SK-N-SH (cell line): Measurements from ENCODE around the gene DPM2. TPM values are rescaled to one million over a fixed set of nuclear protein-coding genes. Genes with fewer than 3 reads are reported as not detected.
A peak's percentile ranks its signal among the peaks of the same experiment; 100 is the strongest.

Experiments used
- CTCF ChIA-PET: fragments of 300-600, 350-600 bp; formaldehyde crosslinking; extraction: SDS; loops from one replicate; lab custom pipeline; 2021; lab: Yijun Ruan, JAX
- POLR2A ChIA-PET: fragments of 350-600 bp; sonication (Branson Sonifier 250); formaldehyde crosslinking; extraction: SDS; loops from one replicate; lab custom pipeline; 2020; ENCODE audit warnings: antibody characterized with exemption, inconsistent platforms; lab: Yijun Ruan, JAX
- DNase-seq: peaks from one replicate; pipeline ENCODE4 v3.0.0; 2012
- H2AFZ ChIP-seq: fragments of 200-600 bp; sonication (generic); 2 replicates; pipeline ENCODE4 v1.8.1; 2016; ENCODE audit warnings: antibody characterized with exemption, mild to moderate bottlenecking, low read depth
- H3F3A ChIP-seq: fragments of 200-600 bp; sonication (generic); replicated peaks from 2 replicates; pipeline ENCODE3; 2016; ENCODE audit warnings: antibody characterized with exemption, mild to moderate bottlenecking; ENCODE audit not compliant: insufficient read depth
- H3K27ac ChIP-seq, 2 experiments: fragments of 200-500 bp in 1 of 2; fragments of 200-600 bp in 1 of 2; sonication (Bioruptor generic) in 1 of 2; sonication (generic), shearing (Covaris generic) in 1 of 2; 2 replicates each; pipeline versions ENCODE4 v1.5.1 to v1.6.1; 2014 to 2016; ENCODE audit warnings: low read depth in 2 of 2, inconsistent platforms in 1 of 2, low read length in 1 of 2, mild to moderate bottlenecking in 1 of 2, mixed read lengths in 1 of 2
- H3K27me3 ChIP-seq: fragments of 200-600 bp; sonication (generic), shearing (Covaris generic); 2 replicates; pipeline ENCODE4 v1.6.1; 2016; ENCODE audit warnings: mixed run types; ENCODE audit not compliant: insufficient read depth
- H3K36me3 ChIP-seq, 2 experiments: fragments of 200-500 bp in 1 of 2; fragments of 200-600 bp in 1 of 2; sonication (Bioruptor generic) in 1 of 2; sonication (generic) in 1 of 2; replicated peaks in 1 of 2; 2 replicates each; pipeline versions ENCODE3 to v1.5.1; 2014 to 2016; ENCODE audit warnings: low read length in 1 of 2, mild to moderate bottlenecking in 1 of 2; ENCODE audit not compliant: insufficient read depth in 2 of 2, control insufficient read depth in 1 of 2
- H3K4me1 ChIP-seq, 2 experiments: fragments of 200-500 bp in 1 of 2; fragments of 200-600 bp in 1 of 2; sonication (Bioruptor generic) in 1 of 2; sonication (generic), shearing (Covaris generic) in 1 of 2; 2 replicates each; pipeline versions ENCODE4 v1.5.1 to v1.6.1; 2014 to 2016; ENCODE audit warnings: low read depth in 1 of 2, low read length in 1 of 2, mixed run types in 1 of 2; ENCODE audit not compliant: insufficient read depth in 2 of 2, control insufficient read depth in 1 of 2
- H3K4me2 ChIP-seq: fragments of 200-600 bp; sonication (generic), shearing (Covaris generic); 2 replicates; pipeline ENCODE4 v1.6.1; 2017; ENCODE audit warnings: mixed run types
- H3K4me3 ChIP-seq, 2 experiments: fragments of 200-500 bp in 1 of 2; fragments of 200-600 bp in 1 of 2; sonication (Bioruptor generic) in 1 of 2; sonication (generic), shearing (Covaris generic) in 1 of 2; 2 replicates each; pipeline versions ENCODE4 v1.5.1 to v1.8.1; 2014 to 2016; ENCODE audit warnings: low read depth in 2 of 2, inconsistent platforms in 1 of 2, low read length in 1 of 2, mild to moderate bottlenecking in 1 of 2, mixed read lengths in 1 of 2, moderate library complexity in 1 of 2
- H3K79me2 ChIP-seq: fragments of 200-600 bp; sonication (generic); 2 replicates; pipeline ENCODE4 v1.8.1; 2017; ENCODE audit warnings: mild to moderate bottlenecking; ENCODE audit not compliant: insufficient read depth
- H3K9ac ChIP-seq: fragments of 200-600 bp; sonication (generic); 2 replicates; pipeline ENCODE4 v1.6.1; 2017; ENCODE audit warnings: mixed run types
- H3K9me2 ChIP-seq: fragments of 200-600 bp; sonication (generic); 2 replicates; pipeline ENCODE4 v1.6.1; 2017; ENCODE audit warnings: mixed run types
- H3K9me3 ChIP-seq: fragments of 200-600 bp; sonication (generic); 2 replicates; pipeline ENCODE4 v1.6.1; 2017; ENCODE audit warnings: mixed run types, mild to moderate bottlenecking, moderate library complexity
- H4K20me1 ChIP-seq: fragments of 200-600 bp; sonication (generic); 2 replicates; pipeline ENCODE4 v1.6.1; 2017; ENCODE audit warnings: mild to moderate bottlenecking, mixed run types; ENCODE audit not compliant: insufficient read depth
- CHD2 ChIP-seq: fragments of 150-350 bp; IDR thresholded peaks from 2 replicates; pipeline ENCODE4 v1.6.1; 2018; ENCODE audit warnings: low read length; ENCODE audit not compliant: partially characterized antibody
- EP300 ChIP-seq, 2 experiments: IDR thresholded peaks; 2 replicates each; pipeline versions ENCODE4 v1.4.0 to v1.6.1; 2012; ENCODE audit warnings: borderline replicate concordance in 1 of 2, low read depth in 1 of 2, low read length in 1 of 2
- FOSL2 ChIP-seq: IDR thresholded peaks from 2 replicates; pipeline ENCODE4 v1.4.0; 2012; ENCODE audit warnings: low read depth, mild to moderate bottlenecking, moderate library complexity, borderline replicate concordance
- FOXJ3 ChIP-seq: sonication (generic); formaldehyde crosslinking; IDR thresholded peaks from 2 replicates; pipeline ENCODE4 v1.5.1; 2020; ENCODE audit warnings: mild to moderate bottlenecking, missing genetic modification reagents
- FOXM1 ChIP-seq: IDR thresholded peaks from 2 replicates; pipeline ENCODE4 v1.4.0; 2012; ENCODE audit warnings: low read depth, mild to moderate bottlenecking
- GABPA ChIP-seq: IDR thresholded peaks from 2 replicates; pipeline ENCODE4 v1.4.0; 2012; ENCODE audit warnings: low read depth, mild to moderate bottlenecking
- GATA2 ChIP-seq: sonication (generic); formaldehyde crosslinking; IDR thresholded peaks from 2 replicates; pipeline ENCODE4 v1.5.0; 2020; ENCODE audit warnings: mild to moderate bottlenecking, missing genetic modification reagents
- MEF2A ChIP-seq: IDR thresholded peaks from 2 replicates; pipeline ENCODE4 v1.4.0; 2012; ENCODE audit warnings: low read depth, borderline replicate concordance
- MXI1 ChIP-seq: IDR thresholded peaks from 2 replicates; pipeline ENCODE4 v1.6.1; 2012; ENCODE audit warnings: mild to moderate bottlenecking, low read depth, low read length, improper control_type of control experiment
- NFIC ChIP-seq: IDR thresholded peaks from 2 replicates; pipeline ENCODE4 v1.4.0; 2012; ENCODE audit warnings: borderline replicate concordance
- NRF1 ChIP-seq: IDR thresholded peaks from 2 replicates; pipeline ENCODE4 v1.6.1; 2012; ENCODE audit warnings: low read depth, mild to moderate bottlenecking, low read length
- POLR2AphosphoS5 ChIP-seq: IDR thresholded peaks from 2 replicates; pipeline ENCODE4 v1.6.1; 2012; ENCODE audit warnings: low read depth, low read length
- RAD21 ChIP-seq: IDR thresholded peaks from 2 replicates; pipeline ENCODE4 v1.6.1; 2012; ENCODE audit warnings: mild to moderate bottlenecking, low read length
- RCOR1 ChIP-seq: fragments of 150-350 bp; IDR thresholded peaks from 2 replicates; pipeline ENCODE4 v1.6.1; 2017; ENCODE audit warnings: antibody characterized with exemption, low read length
- RXRA ChIP-seq: IDR thresholded peaks from 2 replicates; pipeline ENCODE4 v1.4.0; 2012; ENCODE audit warnings: low read depth, mild to moderate bottlenecking, borderline replicate concordance
- SMC3 ChIP-seq: IDR thresholded peaks from 2 replicates; pipeline ENCODE4 v1.6.1; 2012; ENCODE audit warnings: low read depth, low read length, improper control_type of control experiment
- TAF1 ChIP-seq: IDR thresholded peaks from 2 replicates; pipeline ENCODE4 v1.6.1; 2012; ENCODE audit warnings: low read depth, mild to moderate bottlenecking, low read length, moderate library complexity, borderline replicate concordance
- TEAD4 ChIP-seq: IDR thresholded peaks from 2 replicates; pipeline ENCODE4 v1.4.0; 2012; ENCODE audit warnings: mild to moderate bottlenecking, borderline replicate concordance; ENCODE audit not compliant: insufficient read depth
- YY1 ChIP-seq: IDR thresholded peaks from 2 replicates; pipeline ENCODE4 v1.4.0; 2012; ENCODE audit warnings: low read depth, mild to moderate bottlenecking
- WGBS: methylation state at CpG from one replicate; pipeline ENCODE4 v1.1.6; 2017; ENCODE audit warnings: low lambda C conversion rate; 5-methylcytosine and 5-hydroxymethylcytosine counted together
- polyA plus RNA-seq, 3 experiments: library from polyadenylated mRNA; depleted of rRNA; stranded (reverse); fragments of >200 nt; gene quantifications; 2 replicates each; pipeline ENCODE4 v1.2.3, GENCODE V29; 2012
- TF ChIP-seq, protein P1 (sequence below): fragments of 150-350 bp; IDR thresholded peaks from 2 replicates; pipeline ENCODE4 v1.6.1; 2016; ENCODE audit warnings: mild to moderate bottlenecking, low read depth, low read length
- TF ChIP-seq, protein P2 (sequence below): IDR thresholded peaks from 2 replicates; pipeline ENCODE4 v1.6.1; 2012; ENCODE audit warnings: mild to moderate bottlenecking, low read depth, low read length, moderate library complexity
- TF ChIP-seq, protein P3 (sequence below): IDR thresholded peaks from 2 replicates; pipeline ENCODE4 v1.4.0; 2012; ENCODE audit warnings: low read depth
- TF ChIP-seq, protein P4 (sequence below): fragments of 150-350 bp; IDR thresholded peaks from 2 replicates; pipeline ENCODE4 v1.6.1; 2017; ENCODE audit warnings: antibody characterized with exemption, low read length, low read depth, borderline replicate concordance

DPM2 gene
- polyA plus RNA-seq, 1 of the 3 experiments (the other 2 are of a cell fraction) = 106 TPM

DNA sequence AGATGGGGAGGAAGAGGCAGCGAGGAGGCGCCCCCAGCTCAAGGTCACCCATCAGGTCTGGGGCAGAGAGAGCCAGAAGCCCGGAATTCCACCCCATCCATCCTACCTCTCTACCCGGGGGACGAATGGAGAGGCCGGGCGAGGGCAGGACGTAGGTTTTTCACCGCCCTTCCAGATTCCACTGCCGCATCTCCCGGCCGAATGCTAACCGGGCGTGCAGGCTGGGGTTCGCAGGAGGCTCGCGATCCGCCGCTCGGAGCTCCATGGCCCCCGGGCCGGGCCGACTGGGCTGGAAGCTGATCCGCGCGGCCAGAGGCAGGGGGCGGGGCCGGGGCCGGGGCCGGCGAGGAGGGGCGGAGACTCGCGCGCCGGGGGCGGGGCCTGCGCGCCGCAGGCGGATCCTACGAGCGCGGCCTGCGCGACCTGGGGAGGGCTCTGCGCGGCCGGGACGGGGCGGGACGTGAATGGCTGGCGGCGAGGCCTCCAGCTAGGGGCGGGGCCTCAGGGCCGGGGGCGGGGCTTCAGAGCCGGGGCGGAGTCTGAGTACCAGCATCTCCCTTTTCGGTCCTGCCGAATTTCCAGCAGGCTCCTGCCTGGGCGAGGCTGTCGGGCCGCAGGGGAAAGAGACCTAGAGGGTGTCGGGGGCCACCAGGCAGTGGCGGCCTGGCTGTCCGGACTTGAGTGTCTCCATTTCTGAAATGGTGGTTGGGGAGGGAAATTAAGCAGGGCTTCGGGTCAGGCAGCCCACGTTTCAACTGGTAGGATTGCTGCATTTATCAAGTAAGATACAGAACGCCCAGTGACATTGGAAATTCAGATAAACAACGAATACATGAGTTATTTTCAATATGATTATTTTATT lies 20.7 kb downstream of the DPM2 start, which contains the start of gene ST6GALNAC4:
TSS of gene ST6GALNAC4 (minus strand) at position 322 of the 862 bp plus-strand sequence. CDS start 622 bp downstream, outside the sequence.
- peaks cover 0 to 5% of the 10 kb centered on the region in 2 experiments for H3K36me3 ChIP-seq
- H3K4me2 ChIP-seq = peak within 1 kb of the TSS; percentile 92
- H3K27me3 ChIP-seq = no peaks in the 10 kb centered on the region
- peaks cover 20 to 35% of the 10 kb centered on the region in 2 experiments; a peak in 3 of 4 replicates for H3K4me1 ChIP-seq
- TF ChIP-seq RAD21 (no peak), YY1 (0 out of 2 replicates have a peak, but pooled peaks have one; percentile 14), TEAD4 (no peak), GATA2 (CRISPR knock-in tag) (no peak), CHD2 (no peak), EP300 (IDR thresholded peaks at IDR 0.05; ENCODE audit: borderline replicate concordance in 1 of 2, low read depth in 1 of 2, low read length in 1 of 2) (no peak), FOSL2 (no peak), FOXM1 (no peak), SMC3 (no peak), NRF1 (peak; percentile 59), MEF2A (no peak), RCOR1 (no peak), GABPA (no peak), POLR2AphosphoS5 (no peak), MXI1 (no peak), TAF1 (peak; percentile 38; the same call in 1 of the 2 replicates), FOXJ3 (CRISPR knock-in tag) (no peak), RXRA (no peak), NFIC (no peak)
- TF ChIP-seq, protein P1, sequence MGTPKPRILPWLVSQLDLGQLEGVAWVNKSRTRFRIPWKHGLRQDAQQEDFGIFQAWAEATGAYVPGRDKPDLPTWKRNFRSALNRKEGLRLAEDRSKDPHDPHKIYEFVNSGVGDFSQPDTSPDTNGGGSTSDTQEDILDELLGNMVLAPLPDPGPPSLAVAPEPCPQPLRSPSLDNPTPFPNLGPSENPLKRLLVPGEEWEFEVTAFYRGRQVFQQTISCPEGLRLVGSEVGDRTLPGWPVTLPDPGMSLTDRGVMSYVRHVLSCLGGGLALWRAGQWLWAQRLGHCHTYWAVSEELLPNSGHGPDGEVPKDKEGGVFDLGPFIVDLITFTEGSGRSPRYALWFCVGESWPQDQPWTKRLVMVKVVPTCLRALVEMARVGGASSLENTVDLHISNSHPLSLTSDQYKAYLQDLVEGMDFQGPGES = no peak
- TF ChIP-seq, protein P2, sequence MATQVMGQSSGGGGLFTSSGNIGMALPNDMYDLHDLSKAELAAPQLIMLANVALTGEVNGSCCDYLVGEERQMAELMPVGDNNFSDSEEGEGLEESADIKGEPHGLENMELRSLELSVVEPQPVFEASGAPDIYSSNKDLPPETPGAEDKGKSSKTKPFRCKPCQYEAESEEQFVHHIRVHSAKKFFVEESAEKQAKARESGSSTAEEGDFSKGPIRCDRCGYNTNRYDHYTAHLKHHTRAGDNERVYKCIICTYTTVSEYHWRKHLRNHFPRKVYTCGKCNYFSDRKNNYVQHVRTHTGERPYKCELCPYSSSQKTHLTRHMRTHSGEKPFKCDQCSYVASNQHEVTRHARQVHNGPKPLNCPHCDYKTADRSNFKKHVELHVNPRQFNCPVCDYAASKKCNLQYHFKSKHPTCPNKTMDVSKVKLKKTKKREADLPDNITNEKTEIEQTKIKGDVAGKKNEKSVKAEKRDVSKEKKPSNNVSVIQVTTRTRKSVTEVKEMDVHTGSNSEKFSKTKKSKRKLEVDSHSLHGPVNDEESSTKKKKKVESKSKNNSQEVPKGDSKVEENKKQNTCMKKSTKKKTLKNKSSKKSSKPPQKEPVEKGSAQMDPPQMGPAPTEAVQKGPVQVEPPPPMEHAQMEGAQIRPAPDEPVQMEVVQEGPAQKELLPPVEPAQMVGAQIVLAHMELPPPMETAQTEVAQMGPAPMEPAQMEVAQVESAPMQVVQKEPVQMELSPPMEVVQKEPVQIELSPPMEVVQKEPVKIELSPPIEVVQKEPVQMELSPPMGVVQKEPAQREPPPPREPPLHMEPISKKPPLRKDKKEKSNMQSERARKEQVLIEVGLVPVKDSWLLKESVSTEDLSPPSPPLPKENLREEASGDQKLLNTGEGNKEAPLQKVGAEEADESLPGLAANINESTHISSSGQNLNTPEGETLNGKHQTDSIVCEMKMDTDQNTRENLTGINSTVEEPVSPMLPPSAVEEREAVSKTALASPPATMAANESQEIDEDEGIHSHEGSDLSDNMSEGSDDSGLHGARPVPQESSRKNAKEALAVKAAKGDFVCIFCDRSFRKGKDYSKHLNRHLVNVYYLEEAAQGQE = no peak
- TF ChIP-seq, protein P3, sequence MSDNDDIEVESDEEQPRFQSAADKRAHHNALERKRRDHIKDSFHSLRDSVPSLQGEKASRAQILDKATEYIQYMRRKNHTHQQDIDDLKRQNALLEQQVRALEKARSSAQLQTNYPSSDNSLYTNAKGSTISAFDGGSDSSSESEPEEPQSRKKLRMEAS = no peak
- TF ChIP-seq, protein P4, sequence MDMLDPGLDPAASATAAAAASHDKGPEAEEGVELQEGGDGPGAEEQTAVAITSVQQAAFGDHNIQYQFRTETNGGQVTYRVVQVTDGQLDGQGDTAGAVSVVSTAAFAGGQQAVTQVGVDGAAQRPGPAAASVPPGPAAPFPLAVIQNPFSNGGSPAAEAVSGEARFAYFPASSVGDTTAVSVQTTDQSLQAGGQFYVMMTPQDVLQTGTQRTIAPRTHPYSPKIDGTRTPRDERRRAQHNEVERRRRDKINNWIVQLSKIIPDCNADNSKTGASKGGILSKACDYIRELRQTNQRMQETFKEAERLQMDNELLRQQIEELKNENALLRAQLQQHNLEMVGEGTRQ = no peak
- peak within 1 kb of the TSS; percentile 84 for H3K9ac ChIP-seq
- peak within 1 kb of the TSS; percentile 90 for H2AFZ ChIP-seq
- CTCF ChIA-PET = interaction anchor here (0.7 to 7.0 kb wide), 6 partner anchors 11 to 182 kb away, joined by 3 to 41 read pairs (median 4); partner anchors contain the start of genes ST6GALNAC6 and TOR2A
- no peaks in the 10 kb centered on the region for H3K9me2 ChIP-seq
- peak within 1 kb of the TSS; percentile 58 to 95 for H3K27ac ChIP-seq
- no peaks in the 10 kb centered on the region for H3K9me3 ChIP-seq
- peak within 1 kb of the TSS; percentile 56 to 84 for H3K4me3 ChIP-seq
- H3F3A ChIP-seq = peaks cover 21% of the 10 kb centered on the region
- DNase-seq = peak; percentile 98
- WGBS = 12% methylated on average over 21 of the region's 71 CpGs
- peaks cover 14% of the 10 kb centered on the region for H3K79me2 ChIP-seq
- POLR2A ChIA-PET = interaction anchor here (0.8 to 1.4 kb wide), 3 partner anchors 18 to 46 kb away, joined by 3 to 7 read pairs (median 6); no protein-coding TSS in a partner anchor
- H4K20me1 ChIP-seq = no peaks in the 10 kb centered on the region
